Fibroblast of lung (primary cell): ENCODE data around the gene C14orf39. TPM values are rescaled to one million over a fixed set of nuclear protein-coding genes. Genes with fewer than 3 reads are reported as not detected.

ENCODE experiments used
- DNase-seq, 2 donors: peaks; one replicate each; pipeline versions ENCODE4 v3.0.0 to v3.0.0-alpha.2; 2010; ENCODE audit warnings: low read depth in 2 of 2
- H2AFZ ChIP-seq: 2 replicates; pipeline ENCODE4 v1.5.1; 2012; ENCODE audit warnings: low read length, control low read depth, inconsistent platforms
- H3K27ac ChIP-seq: 2 replicates; pipeline ENCODE4 v1.5.1; 2011; ENCODE audit warnings: low read length, control low read depth; ENCODE audit not compliant: insufficient read depth
- H3K27me3 ChIP-seq: 2 replicates; pipeline ENCODE4 v1.5.1; 2011; ENCODE audit warnings: mild to moderate bottlenecking, low read length; ENCODE audit not compliant: control insufficient read depth, insufficient read depth
- H3K36me3 ChIP-seq: 2 replicates; pipeline ENCODE4 v1.5.1; 2011; ENCODE audit warnings: low read length; ENCODE audit not compliant: control insufficient read depth, insufficient read depth
- H3K4me1 ChIP-seq: 2 replicates; pipeline ENCODE4 v1.5.1; 2011; ENCODE audit warnings: low read length; ENCODE audit not compliant: control insufficient read depth, insufficient read depth; ENCODE audit errors: extremely low read depth
- H3K4me2 ChIP-seq: 2 replicates; pipeline ENCODE4 v1.5.1; 2011; ENCODE audit warnings: low read length, control low read depth; ENCODE audit not compliant: insufficient read depth; ENCODE audit errors: extremely low read depth
- H3K4me3 ChIP-seq, 4 experiments: fragments of 200-600 bp in 1 of 4; sonication (generic) in 1 of 4; replicated peaks in 1 of 4; 2 replicates each; pipeline ENCODE4 v1.5.1; 2011 to 2016; ENCODE audit warnings: low read length in 4 of 4, low read depth in 3 of 4, mild to moderate bottlenecking in 3 of 4, control low read depth in 2 of 4, inconsistent platforms in 1 of 4, mixed read lengths in 1 of 4; ENCODE audit not compliant: insufficient read depth in 1 of 4; ENCODE audit errors: control extremely low read depth in 1 of 4
- H3K79me2 ChIP-seq: 2 replicates; pipeline ENCODE4 v1.5.1; 2012; ENCODE audit warnings: mild to moderate bottlenecking, low read length, inconsistent platforms; ENCODE audit not compliant: control insufficient read depth, insufficient read depth
- H3K9ac ChIP-seq: 2 replicates; pipeline ENCODE4 v1.5.1; 2011; ENCODE audit warnings: mild to moderate bottlenecking, low read length, control low read depth; ENCODE audit not compliant: insufficient read depth
- H3K9me3 ChIP-seq: 2 replicates; pipeline ENCODE4 v1.5.1; 2012; ENCODE audit warnings: low read depth, low read length; ENCODE audit not compliant: control insufficient read depth, insufficient read depth
- H4K20me1 ChIP-seq: 2 replicates; pipeline ENCODE4 v1.5.1; 2011; ENCODE audit warnings: low read length; ENCODE audit not compliant: control insufficient read depth, insufficient read depth; ENCODE audit errors: extremely low read depth
- CTCF ChIP-seq, 2 donors: IDR thresholded peaks in 1 of 2; conservative IDR thresholded peaks in 1 of 2; 1 replicate in 1 of 2; 2 replicates in 1 of 2; pipeline ENCODE4 v1.5.1; 2011 to 2012; ENCODE audit warnings: low read length in 2 of 2, control low read depth in 1 of 2, inconsistent platforms in 1 of 2, low read depth in 1 of 2, mild to moderate bottlenecking in 1 of 2
- EZH2 ChIP-seq: IDR thresholded peaks from 2 replicates; pipeline ENCODE4 v1.5.1; 2012; ENCODE audit warnings: low read length, control low read depth, mild to moderate bottlenecking; ENCODE audit errors: missing control alignments
- polyA plus RNA-seq, 2 donors: library from polyadenylated mRNA; depleted of rRNA in 1 of 2; stranded (reverse) in 1 of 2; unstranded in 1 of 2; fragments of >200 nt; gene quantifications; 2 replicates each; pipeline ENCODE4 v1.2.1, GENCODE V29; 2011 to 2012; ENCODE audit warnings: missing spikeins in 1 of 2
- total RNA-seq: library from RNA; depleted of rRNA; stranded (reverse); fragments of >200 nt; gene quantifications from 2 replicates; pipeline ENCODE4 v1.2.1, GENCODE V29; 2014

C14orf39 gene
- total and polyA plus RNA-seq, 2 donors (not counting 1 experiment from before 2014, with no cell fraction given): 0.06 TPM; not detected in 1

DNA sequence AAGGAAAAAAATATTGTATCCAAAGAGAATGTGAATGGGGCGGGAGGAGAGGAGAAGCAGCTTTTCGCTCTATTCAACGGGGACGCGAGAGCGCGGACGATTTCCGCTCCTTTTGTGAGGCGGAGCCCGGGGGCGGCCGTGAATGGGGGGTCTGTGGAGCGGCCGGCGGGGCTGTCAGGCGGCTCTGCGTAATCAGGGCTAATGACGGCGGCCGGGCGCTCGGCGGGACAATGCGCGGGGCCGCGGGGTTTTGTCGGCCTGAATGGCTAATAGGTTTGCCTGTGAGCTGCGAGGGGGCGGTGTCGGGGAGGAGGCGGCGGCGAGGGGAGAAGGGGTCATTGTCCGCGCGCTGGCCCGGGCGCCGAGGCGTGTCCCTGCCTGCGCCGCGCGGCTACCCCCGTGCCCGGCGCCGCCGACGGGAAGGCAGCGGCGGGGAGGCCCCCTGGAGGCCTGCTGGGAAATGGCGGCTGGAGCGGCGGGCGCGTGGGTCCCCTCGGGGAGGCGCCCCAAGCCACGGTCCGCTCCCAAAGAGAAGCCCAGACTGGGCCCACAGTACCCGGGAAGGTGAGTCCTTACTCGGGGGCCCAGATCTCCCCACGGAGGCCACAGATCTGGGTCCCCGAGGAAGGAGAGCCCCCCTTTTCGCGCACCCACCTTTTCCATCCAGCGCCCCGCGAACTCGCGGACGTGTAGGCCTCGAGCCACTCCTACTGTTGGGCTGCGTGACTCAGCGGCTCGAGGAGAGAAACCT lies 29.1 kb upstream of the C14orf39 start:
- no peak overlapping the region for H2AFZ ChIP-seq
- peaks cover 58% of the 10 kb centered on the region for H3K27me3 ChIP-seq
- H3K27ac ChIP-seq: no peak overlapping the region
- H4K20me1 ChIP-seq: no peaks in the 10 kb centered on the region
- H3K79me2 ChIP-seq: no peaks in the 10 kb centered on the region
- H3K9ac ChIP-seq: no peak overlapping the region
- TF ChIP-seq CTCF (conservative IDR thresholded peaks at IDR 0.05 in 1 of 2, IDR thresholded peaks at IDR 0.05 in 1 of 2; ENCODE audit: low read depth in 1 of 2, low read length in 2 of 2): peak in 1 of 2 donors; percentile 7
- peak; percentile 41 for TF ChIP-seq EZH2
- H3K4me3 ChIP-seq: peak overlapping the region in 3 of 4 experiments; percentile 3 to 46 (median 42)
- H3K36me3 ChIP-seq: no peaks in the 10 kb centered on the region
- H3K4me2 ChIP-seq: peak overlapping the region; percentile 62
- H3K4me1 ChIP-seq: no peaks in the 10 kb centered on the region
- peak in 1 of 2 donors; percentile 47 for DNase-seq
- H3K9me3 ChIP-seq: no peaks in the 10 kb centered on the region

- H3K27ac ChIP-seq: no peak overlapping the region
- no peaks in the 10 kb centered on the region for H3K4me1 ChIP-seq
- H3K36me3 ChIP-seq: no peaks in the 10 kb centered on the region
- peak overlapping the region in 3 of 4 experiments; percentile 3 to 46 (median 42) for H3K4me3 ChIP-seq
- no peaks in the 10 kb centered on the region for H3K79me2 ChIP-seq
- H3K27me3 ChIP-seq: peaks cover 62% of the 10 kb centered on the region
- no peak overlapping the region for H3K9ac ChIP-seq
- H2AFZ ChIP-seq: no peak overlapping the region
- no peaks in the 10 kb centered on the region for H3K9me3 ChIP-seq
- H3K4me2 ChIP-seq: peak overlapping the region; percentile 62
- no peak for DNase-seq
- H4K20me1 ChIP-seq: no peaks in the 10 kb centered on the region
- TF ChIP-seq EZH2 (no peak), CTCF (conservative IDR thresholded peaks at IDR 0.05 in 1 of 2, IDR thresholded peaks at IDR 0.05 in 1 of 2; ENCODE audit: low read depth in 1 of 2, low read length in 2 of 2) (no peak)
Observed at GRCh38 chr14:60514378-60514740, 28.5 kb upstream of the C14orf39 start.

DNA sequence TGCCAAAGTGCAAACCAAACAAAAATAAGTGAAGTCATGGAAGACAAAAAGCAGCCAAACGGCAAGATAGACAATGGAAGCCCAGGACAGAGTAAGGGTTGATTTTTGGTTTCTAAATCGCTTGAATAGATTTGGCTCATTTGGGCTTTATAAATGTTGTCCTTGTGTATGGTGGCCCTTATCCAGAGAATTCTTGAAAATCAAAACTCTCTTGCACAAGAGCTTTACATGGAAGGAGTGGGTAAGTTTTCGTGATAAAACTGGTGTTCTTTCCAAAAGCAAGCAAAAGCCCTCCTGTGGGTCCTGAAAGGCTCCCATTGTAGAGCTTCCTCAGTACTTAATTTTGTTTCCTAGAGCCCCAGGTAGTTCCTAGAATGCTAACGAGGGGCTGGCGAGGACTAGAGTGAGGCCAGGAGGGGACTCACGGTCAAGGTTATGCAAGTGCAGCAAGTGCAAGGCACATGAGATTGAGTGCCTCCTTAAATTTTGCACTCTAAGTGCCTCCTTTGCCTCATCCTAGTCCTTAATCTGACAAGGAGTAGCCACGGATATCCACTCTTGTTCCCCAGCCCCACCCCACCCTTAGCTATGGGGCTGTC lies 27.2 kb upstream of the C14orf39 start:
- TF ChIP-seq EZH2 (no peak), CTCF (conservative IDR thresholded peaks at IDR 0.05 in 1 of 2, IDR thresholded peaks at IDR 0.05 in 1 of 2; ENCODE audit: low read depth in 1 of 2, low read length in 2 of 2) (no peak)
- H3K9ac ChIP-seq: no peak overlapping the region
- no peaks in the 10 kb centered on the region for H3K79me2 ChIP-seq
- no peaks in the 10 kb centered on the region for H3K9me3 ChIP-seq
- no peak overlapping the region for H3K27ac ChIP-seq
- DNase-seq: no peak
- H3K4me3 ChIP-seq: no peak overlapping the region
- no peaks in the 10 kb centered on the region for H4K20me1 ChIP-seq
- H2AFZ ChIP-seq: no peak overlapping the region
- no peak overlapping the region for H3K4me2 ChIP-seq
- peaks cover 75% of the 10 kb centered on the region for H3K27me3 ChIP-seq
- no peaks in the 10 kb centered on the region for H3K4me1 ChIP-seq
- no peaks in the 10 kb centered on the region for H3K36me3 ChIP-seq
